Dedifferentiated amniotic fluid mesenchymal stem cell (primary cell): ENCODE results near the gene HMX2.

ENCODE experiments used
- DNase-seq: peaks from one replicate; pipeline ENCODE4 v3.0.0-alpha.2; 2016; ENCODE audit errors: extremely low spot score

HMX2 gene

DNA sequence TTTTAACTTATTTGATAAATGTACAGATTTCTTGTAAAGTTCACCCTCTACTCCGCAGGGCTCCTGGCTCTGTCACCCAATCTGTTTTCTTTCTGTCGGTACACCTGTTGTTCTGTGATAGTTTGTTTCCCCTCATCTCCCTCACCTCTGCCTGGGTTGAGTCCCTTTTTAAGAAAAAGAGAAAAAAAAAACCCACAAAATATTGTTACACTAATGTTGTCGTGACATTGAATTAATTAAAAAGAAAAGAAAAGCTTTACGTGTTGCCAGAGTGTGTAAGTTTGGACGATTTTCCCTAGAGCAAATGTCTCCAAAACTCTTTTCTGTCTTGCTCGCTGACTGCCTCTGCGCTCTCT, 8.8 kb upstream of the HMX2 start:
- DNase-seq: no peak

DNA sequence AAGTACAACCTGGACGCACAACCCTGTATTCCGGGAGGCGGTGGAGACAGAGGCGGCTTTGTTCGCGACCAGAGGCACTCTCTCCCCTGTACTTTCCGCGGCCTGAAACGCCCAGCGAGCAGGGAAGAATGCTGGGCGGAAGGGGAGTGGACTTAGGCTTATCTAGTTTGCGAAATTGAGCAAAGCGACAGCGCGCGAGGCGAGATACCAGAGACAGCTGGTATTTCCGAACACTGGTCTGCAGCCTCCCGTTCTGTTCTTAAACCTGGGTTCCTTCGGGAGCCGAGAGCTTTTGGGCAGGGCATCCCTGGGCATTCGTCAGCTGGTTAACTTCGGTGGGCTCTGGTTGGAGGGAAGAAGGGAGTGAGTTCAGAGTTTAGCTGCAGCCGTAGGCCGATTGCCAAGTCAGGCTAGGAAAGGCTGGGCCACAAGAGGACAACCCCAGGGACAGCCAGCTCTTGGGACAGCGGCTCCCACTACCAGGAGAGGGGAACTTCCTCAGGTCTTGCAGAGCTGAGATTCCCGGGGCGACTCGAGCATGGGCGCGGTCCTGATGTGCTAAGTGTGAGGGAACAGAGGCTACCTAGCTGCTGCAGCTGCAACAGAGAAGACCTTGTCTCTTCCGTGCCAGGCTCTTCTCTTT, 8.3 kb upstream of the HMX2 start:
- DNase-seq: no peak

DNA sequence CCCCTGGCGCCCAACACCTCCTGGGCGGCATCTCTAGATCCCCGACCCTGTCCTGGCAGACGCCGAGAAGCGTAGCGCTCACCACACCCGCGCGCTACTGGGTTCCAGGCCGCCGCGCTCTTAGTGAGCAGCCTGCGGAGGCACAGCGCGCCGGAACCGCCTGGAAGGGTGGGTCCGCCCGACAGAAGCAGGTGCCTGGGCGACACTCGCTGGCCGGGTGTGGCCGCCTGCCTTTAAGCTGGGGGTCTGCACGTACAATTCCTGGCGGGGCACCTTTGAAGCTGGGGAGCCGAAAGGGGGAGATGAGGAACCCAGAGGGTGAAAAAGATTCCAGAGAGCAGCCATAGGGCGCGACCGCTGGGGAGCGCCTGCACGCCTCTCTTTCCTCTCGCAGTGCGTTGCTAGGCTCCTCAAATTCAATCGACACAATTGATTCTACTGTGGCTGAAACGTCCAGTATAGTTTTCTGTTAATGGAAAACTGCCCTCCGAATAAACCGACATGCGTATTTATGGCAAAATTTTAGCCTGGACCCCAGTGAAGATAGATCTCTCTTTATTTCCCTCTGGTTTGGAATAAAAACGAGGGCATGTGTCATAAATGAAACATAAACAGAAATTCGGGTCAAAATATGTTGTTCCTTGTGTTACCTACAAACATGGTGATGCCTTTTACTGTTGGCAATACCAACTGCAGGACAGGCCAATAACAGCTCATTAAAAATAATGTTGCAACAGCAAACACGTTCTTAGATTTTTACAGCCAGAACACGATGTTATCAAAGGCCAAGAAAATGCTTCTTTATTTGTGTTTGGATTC, 7.6 kb upstream of the HMX2 start:
- no peak for DNase-seq

DNA sequence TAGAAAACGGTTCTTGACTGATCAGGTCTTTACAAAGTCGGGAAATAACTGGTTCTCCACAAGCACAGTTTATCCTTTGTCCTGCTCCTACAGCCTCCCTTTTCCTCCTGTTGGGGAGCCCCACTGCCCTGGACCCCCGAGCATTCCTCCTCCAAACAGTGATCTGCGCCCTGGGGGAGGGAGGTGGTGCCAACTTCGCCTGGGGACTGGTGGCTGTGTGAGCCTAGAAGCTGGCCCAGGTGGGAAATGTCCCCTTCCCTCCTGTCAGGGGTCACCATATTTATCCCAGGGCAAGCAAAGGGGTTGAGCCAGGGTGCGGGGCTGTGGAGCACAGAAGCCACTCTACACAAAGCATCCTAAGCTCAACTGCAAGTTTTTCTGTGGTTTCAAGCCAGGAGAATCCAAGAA, 6.9 kb upstream of the HMX2 start:
- no peak for DNase-seq

DNA sequence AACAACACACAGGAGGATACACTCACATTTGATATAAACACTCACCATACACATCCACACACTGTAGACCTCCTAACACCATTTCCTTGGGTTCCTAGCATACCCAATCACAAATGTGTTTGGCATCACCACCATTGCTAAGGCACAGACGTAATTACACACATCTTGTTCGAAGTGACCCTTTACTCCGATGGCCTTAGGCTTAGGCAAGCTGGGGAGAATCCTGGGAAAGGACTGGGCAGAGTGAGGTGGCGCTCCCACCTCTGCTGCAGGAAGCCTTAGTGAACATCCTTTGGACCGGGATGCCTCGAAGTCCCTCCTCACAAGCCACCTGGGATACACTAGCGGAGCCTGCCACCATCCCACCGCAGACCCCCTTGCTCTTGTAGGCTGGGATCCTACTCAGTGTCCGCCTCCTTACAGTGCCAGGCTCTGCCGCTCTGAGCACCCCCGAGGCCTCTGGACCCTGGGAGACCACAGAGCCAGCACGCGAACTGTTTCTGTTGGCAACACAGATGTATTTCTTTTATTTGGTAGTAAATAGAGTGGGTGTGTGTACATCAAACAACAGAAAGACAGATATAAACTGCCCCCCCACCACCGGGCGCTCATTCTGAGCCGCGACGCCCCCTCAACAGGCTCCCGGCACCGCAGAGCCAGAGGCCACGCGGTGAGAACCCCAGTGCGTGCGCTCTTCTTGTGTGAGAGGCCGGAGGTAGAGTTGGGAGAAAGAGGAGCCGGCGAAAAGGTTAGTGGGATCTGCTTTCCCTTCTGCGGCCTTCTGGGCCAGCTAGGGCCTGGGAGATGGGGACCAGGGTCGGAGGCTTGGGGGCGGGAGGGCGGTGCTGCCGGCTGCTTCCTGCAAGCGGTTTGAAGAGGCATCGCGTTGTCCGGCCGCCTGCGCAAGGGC, 5.9 kb upstream of the HMX2 start:
- no peak for DNase-seq

DNA sequence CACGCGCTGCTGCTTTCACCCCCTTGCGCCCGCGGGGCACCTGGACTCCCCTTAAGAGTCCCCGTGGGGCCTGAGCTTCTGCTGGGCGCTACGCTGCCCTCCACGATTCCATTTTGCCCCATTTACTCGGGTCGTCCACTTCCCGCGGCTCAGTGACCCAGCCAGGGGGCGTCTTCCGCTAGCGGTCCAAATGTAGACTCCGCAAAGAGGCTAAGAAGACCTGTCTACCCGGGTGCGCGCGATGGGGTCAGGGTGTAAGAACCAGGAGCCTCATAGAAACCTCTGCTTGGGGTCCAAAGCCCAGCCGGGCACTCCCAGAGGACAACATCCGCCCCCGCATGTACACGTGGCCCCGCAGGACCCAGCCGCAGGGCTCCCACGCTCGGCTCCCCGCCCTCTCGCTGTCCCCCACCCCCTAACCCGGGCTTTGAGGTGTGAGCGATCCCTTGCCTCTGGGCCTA, 5.2 kb upstream of the HMX2 start:
- DNase-seq: no peak

DNA sequence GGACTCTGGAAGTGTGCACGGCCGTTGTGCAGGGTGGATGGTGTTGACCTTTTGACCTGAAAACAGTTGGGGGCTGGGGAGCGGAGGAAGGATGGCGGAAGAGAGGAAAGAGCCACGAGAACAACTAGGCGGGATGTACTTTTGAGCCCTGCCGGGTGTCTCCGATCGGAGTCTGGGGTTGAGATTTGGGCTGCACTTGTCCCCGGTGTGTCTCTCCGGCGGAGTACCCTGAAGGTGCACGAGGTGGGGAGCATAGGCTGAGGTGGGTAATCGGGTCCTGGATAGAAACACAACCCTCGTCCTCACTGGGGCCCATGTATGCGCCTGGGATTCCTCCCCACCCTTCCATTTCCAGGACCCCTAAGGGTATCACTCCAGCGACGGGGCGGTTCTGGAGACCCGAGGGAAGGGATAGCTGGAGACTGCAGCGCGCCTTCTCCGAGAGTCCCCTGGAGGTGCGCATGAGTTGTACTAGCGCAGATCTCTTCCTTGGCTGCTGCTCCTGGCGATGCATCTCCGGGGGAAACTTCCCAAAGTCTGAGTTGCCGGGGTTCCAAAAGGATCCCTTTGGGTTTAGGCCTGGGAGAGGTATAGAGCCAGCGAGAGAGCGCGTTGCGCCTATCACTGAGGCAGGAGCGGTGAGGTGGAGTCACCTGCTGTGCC, 4.6 kb upstream of the HMX2 start:
- no peak for DNase-seq

DNA sequence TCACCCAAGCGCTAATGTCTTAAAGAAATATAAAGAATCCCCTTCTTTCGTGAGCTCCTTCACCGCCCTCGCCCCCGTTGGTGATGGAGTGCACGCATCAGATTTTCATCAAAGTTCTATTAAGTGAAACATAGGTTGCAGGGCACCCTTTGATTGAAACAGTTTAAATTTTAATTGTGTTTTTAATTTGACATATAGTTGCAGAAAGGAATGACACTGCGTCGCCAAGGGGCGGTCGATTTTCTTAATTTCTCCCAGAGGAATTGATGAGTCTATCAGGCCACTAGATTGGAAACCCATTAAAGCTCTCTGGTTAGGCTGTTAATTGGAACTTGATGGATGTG, 4.1 kb upstream of the HMX2 start:
- DNase-seq: no peak

DNA sequence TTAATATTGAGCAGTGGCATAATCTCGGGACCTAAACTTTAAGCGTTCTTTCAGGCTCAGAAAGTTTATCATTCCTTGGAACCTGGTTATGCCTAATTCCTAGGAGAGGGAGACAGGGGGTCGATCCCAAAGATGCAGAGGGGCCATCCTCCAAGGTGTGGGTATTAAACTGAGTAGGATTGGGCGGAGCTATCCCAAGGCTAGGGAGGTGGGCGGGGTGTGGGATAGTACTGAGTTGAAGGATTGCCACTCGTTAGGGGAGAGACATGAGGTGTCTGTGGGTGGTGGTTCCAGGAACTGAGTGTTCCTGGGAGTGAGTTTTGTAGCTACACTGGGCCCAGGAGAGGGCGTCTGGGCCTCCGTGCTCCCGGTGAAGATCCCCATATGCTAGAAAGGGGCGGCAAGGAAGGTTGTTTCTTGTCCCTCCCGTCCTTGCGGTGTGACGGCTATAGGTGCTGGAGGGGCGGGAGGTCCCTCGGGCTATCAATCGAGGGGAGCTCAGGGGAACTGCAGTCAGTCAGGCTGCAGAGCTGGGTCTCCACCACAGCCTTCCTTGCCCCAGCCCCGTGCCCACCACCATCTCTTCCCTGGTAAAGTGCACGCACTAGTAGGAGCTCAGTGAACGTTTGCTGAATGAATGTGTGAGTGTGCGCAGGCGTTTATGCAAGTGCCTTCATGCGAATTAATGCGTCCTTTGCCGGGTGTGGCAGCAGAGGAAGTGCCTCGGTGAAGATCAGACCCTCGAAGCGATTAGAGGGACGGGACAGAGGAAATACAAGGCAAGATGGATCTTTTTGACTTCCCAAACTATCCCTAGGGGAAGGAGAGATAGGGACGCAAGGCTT, 3.0 kb upstream of the HMX2 start:
- DNase-seq: no peak

DNA sequence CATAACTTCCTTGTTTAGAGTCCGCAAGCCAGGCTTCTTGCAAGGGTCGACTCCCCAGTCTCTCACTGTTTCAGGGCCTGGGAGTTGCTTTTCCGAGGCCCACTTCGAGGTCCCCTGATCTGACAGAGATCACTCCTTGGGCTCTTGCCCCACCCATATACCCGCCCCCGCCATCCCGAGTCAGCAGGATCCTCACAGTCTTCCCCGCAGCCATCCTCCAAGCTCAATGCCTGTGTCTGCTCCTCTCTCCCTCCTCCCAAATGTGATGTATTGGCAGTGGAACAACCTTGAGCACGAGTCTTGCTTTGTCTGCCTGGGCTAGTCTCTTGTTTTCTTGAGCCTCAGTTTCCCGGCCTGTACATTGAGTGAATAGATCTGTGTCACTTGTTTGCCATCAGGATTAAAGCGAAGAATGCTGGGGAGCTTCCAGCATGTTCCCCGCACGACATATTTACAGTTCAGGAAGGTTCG, 2.4 kb upstream of the HMX2 start:
- no peak for DNase-seq

DNA sequence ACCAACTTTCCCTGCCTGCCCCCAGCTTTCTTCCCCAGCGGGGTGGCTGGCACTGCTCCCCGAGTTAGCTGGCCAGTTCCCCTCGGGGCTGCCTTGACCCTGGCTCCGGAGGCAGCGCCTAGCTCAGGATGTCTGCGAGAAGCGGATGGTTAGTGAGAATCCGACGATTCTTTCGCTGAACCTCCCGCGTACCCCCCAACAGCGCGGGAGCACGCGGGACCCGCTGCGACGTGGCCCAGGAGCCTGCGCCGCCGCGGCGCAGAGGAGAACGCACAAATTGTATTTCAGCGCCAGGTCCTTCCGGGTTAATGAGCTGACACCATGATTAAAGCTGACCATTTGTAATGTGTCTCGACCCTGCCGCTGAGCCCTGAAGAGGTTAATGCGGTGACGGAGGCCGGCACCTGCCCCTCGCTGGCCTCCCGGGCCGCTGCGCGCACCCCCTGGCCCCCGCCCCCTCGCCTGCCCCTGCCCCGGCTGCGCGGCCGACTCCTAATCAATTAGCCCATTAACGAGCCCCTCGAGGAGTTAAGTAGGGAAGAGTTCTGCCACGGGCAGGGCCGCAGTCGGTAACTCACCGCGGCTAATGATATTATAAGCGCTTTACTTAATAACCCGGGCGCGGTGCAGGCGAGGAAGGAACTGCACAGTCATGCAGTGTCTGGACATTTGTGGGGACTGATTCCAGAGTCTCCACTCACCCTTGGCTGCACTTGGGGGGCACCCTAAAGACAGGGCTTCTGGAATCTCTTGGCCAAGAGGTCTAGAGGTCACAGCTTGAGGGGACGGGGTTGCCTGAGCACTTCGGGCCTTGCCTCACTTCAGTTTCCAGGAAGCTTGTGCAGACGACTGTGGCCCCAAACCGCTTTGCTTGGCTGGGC, 1.7 kb upstream of the HMX2 start:
- no peak for DNase-seq

DNA sequence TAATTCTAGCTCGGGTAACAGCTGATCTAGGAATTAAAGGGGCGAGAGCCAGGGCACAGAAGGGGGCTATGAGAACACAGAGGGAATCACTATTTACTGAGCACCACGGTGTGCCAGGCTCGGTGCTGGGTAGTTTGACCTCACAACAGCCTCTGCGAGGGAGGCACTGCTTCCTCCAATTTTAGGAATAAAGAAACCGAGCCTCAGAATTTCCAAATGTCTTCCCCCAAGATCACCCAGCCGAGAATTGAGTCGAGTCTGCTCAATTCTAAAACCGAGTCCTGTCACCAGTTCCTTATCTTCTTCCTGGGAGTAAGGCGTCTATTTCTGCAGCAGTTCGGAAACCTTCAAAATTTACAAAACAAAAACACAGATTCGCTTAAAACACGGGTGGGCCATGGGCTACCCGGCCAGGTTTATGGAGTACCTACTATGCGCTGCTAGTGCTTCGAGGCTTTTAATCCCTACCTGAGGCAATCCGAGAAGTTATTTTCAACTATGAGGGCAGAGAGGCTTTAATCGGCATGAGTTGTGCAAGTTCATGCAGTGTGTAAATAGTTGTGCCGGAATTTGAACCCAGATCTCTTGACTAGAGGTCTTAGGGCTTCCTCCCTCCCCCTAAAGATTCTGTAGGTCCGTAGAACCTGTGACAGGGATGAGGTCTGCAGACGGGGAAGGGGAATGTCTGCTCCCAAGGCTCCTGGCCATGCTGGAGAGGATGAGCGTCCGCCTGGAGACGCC, 872 bp upstream of the HMX2 start:
- DNase-seq: no peak

DNA sequence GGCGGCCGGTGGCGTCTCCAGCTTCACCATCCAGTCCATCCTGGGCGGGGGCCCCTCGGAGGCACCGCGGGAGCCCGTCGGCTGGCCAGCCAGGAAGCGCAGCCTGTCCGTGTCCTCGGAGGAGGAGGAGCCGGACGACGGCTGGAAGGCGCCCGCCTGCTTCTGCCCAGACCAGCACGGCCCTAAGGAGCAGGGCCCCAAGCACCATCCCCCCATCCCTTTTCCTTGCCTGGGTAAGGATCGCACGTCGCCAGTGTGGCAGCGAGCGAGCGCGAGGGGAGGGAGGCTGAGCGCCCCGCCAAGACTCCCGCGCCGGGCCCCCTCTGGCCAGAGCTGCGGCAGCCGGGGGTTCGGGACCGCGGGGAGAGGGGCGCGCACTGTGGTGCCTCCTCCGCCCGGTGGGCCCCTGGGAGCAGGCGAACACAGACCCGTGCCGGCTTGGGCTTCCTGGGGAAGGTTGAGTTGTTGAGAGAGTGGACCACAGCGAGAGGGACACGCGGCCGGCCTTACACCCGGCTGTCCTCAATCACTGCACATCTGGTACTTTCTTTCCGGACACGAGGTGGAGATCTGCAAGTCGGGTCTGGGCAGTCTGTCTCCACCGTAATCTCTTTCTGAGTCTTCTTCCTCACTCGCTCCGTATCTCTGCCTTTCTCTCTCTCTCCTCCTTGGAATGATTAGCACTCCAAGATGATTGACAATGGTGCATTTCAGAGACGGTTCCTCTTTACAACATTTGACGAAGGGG, 652 bp downstream of the HMX2 start:
- no peak for DNase-seq

DNA sequence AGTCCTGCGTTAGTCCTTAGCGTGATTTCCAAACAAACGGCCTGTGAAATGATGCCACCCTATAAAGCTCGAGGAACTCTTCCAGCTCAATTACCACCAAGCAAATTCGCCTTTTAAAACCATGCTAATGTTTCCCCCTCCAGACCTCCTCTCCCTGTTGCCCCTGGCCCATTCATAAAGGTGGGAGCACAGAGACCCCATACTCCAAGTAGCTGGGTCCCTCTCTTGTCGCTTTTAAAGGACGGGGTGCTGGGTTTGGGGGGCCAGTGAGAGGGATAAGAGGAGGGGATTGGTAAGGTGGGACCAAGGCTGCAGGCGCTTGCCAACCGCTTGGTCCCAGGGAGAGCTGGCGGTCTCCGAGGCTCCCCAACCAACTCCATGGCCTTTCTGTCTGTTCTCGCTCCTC, 1.2 kb downstream of the HMX2 start:
- no peak for DNase-seq

DNA sequence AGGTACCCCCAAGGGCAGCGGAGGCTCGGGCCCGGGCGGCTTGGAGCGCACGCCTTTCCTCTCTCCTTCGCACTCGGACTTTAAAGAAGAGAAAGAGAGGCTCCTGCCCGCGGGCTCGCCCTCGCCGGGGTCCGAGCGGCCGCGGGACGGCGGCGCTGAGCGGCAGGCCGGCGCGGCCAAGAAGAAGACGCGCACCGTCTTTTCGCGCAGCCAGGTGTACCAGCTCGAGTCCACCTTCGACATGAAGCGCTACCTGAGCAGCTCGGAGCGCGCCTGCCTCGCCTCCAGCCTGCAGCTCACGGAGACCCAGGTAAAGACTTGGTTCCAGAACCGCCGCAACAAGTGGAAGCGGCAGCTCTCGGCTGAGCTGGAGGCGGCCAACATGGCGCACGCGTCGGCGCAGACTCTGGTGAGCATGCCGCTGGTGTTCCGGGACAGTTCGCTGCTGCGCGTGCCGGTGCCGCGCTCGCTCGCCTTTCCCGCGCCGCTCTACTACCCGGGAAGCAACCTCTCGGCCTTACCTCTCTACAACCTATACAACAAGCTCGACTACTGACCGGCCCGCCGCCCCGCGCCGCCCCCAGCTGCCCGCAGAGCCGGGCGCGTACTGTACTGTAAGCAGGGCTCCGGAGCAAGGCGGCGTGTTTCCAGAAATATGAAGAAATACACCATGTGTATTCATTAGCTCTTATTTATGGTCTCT, 1.8 kb downstream of the HMX2 start:
- DNase-seq: no peak

DNA sequence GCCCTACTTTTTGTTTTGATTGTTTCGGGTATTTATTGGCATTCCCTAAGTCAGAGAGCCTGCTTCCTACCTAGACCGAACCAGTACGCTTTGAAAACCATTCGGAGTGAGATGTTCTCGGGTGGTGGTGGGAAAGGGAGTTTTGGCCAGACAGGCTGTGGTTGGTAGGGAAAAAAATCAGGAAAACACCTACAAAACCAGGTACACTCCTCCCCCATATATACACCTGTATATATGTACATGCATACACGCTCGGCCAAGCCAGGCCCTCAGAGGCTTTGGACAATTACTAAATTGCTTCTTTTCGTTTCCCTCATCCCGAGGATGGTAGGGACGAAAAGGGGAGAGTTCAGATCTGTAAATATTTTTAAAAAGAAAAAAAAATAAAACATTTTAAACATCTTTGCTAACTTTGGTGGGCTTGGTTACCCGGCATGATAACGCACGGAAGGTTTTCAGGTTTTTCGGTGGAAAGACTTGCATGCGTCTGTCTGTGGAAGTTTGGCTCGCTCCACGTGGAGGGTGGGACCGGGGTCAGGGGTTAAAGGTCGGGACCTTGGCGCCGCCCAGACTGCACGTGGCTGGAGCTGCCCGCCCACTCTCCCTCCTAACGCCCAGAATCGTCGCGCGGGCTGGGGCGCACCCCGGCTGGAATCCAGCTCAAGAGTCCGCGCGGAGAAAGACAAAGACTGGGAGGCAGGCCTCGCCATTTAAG, 2.5 kb downstream of the HMX2 start:
- DNase-seq: no peak

DNA sequence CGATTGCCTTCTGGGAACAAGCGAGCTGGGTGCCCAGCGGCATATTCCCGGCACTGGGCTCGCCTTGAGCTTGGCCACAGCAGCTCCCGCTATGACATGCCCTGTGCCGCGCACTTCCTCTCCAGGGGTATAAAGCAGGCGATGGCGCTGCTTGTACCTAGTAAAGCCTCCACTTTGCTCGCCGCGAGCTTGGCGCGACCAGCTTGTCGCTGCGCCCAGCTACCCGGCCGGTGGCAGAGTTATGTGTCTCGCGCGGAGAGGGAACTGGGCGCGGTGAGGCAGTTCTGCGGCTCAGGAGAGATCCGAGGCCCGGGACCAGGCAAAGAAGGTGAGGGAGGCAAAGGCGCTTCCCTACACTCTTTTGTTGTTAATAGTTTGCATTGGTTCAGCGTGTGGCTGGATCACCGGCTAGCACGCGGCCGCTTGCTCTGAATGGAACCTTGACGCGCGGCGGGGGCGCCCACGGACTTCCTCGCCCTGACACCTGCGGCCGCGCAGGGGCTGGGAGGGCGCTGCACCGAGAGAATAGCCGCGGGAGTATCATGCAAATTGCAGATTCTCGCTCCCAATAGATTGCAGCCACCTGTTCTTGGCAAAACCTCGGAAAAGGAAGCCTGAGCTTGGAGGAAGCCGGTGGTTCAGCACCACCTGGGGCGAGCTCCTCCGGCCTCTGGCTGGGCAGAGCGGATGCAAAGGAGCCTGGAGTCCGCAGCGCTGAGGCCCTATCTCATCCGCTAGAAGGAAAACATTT, 3.2 kb downstream of the HMX2 start:
- DNase-seq: no peak
